Caki2 (cell line): ENCODE data around the gene CCM2. TPM values are rescaled to one million over a fixed set of nuclear protein-coding genes. Genes with fewer than 3 reads are reported as not detected.
"Not testable (repeated sequence)": the region's sequence is repeated elsewhere in the genome, so short reads cannot be mapped to it uniquely, and the experiment has no call there.

Source experiments
- DNase-seq: peaks from one replicate; pipeline ENCODE4 v3.0.0-alpha.2; 2015; ENCODE audit warnings: low read depth
- in situ Hi-C: cut with HindIII; loops from 2 replicates; pipeline ENCODE4 v1.10.0; 2016; ENCODE audit warnings: low sequenced_read_pairs, low pct_unique_long_range_greater_than_20kb, mixed read lengths
- total RNA-seq: library from RNA; depleted of rRNA; stranded (reverse); fragments of >200 nt; shearing (Covaris generic); gene quantifications from 2 replicates; pipeline ENCODE4 v1.2.3, GENCODE V29; 2014; ENCODE audit warnings: low replicate concordance

Gene CCM2
- total RNA-seq, 1 experiment from 2014 or later: 81.5 TPM

DNA sequence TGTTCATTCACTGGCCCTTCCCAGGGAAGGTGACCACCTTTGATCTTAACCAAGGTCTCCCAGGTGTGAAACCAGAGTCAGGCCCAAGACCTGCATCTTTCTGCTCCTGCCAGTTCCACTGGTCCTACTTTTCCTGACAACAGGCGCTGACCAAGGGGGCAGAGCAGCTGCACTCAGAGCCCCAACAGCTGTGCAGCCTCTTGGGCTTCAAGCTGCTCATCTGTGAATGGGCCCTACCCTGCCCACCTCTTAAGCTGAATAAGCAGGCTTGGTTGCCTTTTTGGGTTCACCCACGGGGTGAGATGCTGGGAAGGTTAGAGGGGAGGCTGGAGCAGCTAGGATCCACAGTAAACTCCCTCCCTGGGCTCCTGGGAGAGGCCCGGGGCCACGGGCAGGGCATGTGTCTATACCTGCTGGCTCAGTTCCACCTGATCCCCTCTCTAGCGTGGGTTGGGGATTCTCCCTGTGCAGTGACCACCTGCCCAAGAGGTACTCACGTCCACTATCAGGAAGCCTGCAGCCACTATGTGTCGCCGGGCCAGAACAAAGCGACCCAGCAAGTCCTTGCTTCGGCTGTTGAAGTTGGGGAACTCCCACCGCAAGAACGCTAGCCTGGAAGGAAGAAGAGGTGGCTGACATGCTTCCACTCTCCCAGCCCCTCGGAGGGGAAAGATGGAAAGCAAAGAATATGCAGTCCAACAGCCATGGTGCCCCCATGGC lies 100.9 kb downstream of the CCM2 start:
- no peak for DNase-seq
- in situ Hi-C loops: no loop called here

DNA sequence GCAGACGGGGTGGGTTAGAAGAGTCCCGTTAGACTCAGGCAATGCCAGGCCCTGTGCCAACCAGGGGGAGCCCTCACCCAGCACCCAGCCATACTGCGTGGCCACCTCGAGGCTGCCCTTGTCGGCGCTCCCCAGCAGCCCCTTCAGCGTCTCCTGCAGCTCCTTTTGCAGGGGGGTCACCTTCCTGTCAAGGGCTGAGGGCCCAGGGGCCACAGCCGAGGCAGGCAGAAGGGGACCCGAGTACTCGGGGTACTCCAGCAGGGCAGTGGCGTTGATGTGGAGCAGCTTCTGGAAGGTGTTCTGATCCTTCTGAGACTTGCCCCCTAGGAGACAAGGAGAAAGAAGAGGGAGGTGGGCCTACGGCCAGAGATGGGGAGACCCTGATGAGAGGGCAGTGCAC lies 101.7 kb downstream of the CCM2 start:
- in situ Hi-C loops: no loop called here

DNA sequence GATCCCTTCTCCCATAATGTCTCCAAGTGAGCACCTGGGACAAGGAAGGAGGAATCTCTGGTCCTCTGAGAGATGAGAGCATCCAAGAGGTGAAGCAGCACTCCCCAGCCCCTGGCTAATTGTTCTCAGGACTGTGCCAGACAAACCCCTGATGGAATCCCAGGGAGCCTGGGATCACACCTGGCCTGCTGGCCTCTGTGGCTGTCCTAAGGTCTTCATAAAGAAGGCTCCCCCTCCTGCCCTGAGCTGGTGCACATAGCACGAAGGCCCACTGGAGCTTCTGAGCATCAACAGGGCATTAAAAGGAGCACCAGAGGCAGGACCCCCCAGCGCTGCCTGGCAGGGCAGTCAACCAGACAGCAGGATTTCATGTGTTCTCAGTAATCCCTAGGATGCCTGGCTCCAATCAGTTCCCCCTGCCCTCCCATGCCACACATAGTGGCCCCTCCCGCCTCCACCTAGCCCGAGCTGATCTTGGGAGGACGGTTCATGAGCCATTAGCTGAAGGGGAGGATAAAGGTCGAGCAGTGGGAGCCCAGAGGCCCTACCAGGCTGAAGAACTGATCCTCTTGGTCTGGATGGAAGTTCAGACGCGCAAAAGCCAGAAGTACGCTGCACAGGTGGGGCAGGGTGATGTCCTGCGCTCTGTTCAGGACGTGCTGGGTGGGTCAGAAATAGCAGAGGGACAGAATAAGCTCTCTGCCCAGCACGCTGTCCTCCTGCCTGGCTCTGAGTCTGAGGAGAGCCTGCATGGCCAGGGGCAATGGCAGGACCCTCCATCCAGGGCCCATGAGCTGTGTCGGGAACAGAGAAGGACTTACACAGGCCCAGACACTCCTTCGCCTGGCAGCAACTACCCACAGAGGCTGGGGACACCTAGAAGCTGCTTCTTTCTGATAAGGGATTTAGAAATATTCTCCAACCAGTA lies 103.0 kb downstream of the CCM2 start:
- in situ Hi-C loops: no loop called here
- DNase-seq: no peak

More for the DNA sequence above, 101.7 kb downstream of the CCM2 start:
- no peak for DNase-seq

DNA sequence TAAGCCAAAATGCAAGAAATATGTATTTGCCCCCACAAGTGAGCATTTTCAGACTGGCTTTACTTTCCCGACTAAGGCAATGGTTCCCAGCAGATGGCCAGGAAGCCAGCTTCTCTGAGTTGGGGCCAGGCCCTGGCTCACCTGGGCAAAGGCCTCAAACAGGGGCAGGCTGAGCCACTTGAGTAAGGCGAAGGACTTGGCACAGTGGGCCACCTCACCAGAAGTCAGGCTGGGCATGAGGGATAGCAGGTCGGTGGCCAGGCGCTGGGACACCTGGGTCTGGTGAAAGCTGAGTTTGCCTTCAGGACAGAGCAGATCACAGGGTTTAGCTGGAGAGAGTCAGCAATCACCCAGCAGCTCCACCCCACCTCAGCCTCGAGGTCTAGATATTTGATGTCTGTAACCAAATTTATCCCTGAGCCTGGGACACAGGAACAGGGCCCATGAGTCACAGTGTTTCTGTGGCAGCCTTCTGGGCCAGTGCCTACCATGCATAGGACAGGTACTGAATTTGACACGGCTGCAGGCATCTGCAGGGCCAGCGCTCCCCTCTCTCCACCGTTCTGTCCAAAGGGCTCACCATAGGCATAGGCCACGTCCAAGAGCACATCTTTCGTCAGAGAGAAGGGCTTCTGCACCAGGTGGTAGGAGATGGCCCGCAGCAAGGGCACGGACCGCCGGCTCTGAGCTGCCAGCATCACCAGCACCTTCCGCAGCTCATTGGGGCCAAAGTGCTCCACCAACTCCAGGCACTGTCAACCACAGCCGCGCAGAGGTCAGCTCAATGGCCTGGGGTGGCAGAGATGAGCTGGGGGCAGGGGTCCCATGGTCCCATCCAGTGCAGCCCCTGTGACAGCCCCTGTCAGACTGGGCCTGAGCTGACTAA lies 104.2 kb downstream of the CCM2 start:
- DNase-seq: no peak
- in situ Hi-C loops: no loop called here

DNA sequence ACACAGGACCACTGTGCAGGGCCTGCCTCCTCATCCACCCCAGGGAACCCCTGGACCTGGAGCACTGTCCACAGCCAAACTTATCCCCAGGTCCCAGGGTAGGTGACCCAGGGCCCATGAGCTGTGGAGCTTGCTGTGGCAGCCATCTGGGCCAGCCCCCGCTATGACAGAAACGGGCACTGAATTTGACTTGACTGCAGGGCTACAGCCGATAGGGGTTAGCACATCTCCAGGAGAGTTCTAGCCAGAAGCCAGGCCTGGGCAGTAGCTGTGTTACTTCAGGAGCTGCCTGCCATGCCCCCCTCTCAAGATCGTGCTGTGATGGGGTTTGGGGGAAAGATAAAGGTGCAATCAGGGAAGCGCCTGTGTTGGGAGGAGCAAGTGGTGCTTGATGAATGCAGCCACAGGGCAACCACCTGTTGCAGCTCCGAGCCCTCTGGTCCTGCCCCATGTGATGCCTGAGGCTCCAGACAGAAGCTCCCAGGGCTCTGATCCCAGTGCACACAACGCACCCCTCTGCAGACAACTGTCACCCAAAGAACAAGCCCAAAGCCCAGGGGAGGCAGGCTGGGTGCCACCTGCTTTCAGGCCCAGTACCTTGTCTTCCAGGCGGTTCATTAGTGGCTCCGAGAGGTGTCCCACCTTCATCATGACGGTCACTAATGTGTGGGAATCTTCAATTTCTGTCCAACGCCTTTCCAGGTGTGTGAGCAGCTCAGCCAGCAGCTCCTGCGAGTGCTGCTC lies 105.0 kb downstream of the CCM2 start:
- in situ Hi-C loops: no loop called here
- DNase-seq: no peak

DNA sequence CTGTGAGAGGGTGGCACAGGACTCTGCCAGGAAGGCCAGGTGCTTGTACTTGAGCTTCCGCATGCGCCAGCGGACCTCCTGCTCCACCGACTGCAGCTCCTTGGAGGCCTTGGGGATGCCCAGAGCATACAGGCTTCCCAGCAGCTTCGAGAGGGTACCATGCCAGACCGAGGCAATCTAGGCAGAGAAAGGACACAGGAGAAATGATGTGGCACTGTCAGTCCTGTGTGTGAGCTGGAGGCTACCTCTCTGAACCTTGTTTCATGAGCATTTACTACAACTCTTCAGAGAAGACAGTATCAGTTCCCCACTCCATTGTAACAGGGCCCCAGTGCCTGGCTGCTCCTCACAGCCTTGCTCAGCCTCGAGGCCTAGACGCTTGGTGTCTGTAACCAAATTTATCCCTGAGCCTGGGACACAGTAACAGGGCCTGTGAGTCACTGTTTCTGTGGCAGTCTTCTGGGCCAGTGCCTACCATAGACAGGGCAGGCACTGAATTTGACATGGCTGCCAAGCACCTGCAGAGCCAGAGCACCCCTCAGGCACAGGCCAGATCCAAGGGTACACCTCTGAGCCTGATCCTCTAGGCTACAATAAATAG lies 105.7 kb downstream of the CCM2 start:
- no peak for DNase-seq
- in situ Hi-C loops: no loop called here

DNA sequence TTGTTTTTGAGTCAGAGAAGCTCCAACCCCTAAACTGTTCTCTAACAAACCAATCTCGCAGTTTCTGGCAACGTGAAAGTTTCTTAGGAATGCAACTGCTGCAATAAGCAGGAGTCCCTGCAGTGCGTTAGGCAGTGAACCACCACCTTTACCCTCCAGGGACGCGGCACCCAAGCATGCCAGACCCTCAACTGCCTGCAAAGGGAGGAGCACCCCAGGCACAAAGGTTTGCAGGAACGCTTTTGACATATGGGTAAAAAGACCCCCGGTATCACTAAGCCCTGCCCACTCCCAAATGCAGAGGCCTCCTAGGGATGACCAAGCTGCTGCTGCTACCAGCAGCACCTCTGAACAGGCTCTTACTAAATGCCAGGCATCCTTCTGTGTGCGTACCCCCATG lies 106.8 kb downstream of the CCM2 start:
- in situ Hi-C loops: no loop called here
- DNase-seq: no peak

DNA sequence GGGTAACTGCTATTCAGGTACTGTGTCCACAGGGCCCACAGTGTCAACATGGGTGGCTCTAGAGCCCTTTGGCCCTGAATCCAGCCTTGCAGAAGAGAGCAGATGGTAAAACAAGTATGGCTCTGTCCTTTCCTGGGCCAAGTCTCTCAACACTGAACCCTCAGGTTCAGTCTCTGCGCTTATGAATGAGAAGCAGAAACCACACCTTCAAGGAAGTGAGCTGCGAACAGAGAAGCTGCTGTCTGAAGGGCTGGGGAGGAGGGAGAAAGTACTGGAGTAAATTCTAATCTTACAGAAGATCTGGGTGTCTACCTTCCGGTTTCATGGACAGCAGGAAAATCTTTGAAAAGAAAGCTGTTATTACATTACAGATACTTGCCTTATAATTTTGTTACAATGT lies 107.4 kb downstream of the CCM2 start:
- in situ Hi-C loops: no loop called here

DNA sequence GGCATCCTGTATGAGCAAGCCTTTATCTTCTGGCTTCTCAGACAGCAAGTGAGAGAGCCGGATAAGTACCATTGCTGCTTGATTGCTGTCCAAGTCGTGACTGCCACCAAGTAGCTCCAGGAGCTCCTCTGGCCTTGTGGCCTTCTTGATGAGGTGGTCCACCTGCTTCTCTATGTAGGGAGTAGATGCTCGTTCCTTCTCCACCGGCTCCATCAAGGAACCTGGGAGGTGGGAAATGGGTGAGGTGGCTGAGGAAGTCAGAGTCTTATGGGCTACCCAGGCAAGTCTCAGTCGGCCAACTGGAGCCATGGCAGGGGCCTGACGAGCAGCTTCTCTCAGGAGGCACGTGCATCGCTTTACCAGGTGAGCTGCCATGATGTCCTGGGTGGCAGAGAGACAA lies 108.9 kb downstream of the CCM2 start:
- no peak for DNase-seq
- in situ Hi-C loops: no loop called here

More for the DNA sequence above, 107.4 kb downstream of the CCM2 start:
- no peak for DNase-seq

DNA sequence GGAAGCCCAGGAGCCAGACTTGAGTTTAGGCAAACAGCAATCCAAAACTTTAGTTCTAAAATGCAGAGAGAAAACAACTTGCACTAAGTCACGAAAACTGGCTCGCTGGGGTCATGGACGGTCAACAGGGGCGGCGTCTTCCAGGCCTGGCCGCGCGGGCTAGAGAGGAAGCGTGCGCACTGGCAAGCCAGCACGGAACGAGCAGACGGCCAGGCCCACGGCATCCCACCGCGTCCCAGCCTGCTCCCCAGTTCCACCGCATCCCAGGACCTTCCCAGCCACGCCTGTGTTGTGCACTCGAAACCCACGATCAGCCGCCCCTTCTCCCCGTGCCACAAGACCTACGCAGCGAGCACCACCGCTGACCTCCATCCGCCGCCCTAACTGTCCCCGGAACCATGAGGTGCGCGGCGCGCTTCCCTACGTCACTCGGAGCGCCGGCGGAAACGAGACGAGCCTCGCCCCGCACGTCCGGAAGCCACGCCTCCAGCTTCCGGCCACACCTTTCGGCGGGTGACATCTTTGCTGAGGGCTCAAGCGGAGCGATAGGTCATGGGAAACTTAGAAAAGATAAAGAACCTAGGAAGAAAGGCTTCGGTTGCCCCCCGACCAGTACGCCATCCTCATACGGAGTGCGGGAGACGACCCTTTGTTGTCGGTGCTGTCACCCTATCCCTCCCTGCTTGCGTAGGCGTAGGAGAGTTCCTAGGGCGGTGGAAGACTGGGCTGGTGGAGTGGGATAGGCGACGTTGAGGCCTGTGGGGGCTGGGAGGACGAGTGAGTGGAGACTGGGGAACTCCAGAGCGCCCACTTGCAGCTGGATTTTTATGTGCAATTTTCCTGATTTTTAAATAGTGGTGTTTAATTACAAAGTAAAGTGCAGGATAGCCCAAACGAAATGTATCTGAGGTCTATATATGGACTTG lies 111.6 kb downstream of the CCM2 start, which contains the start of gene TBRG4:
TBRG4 (minus strand) TSS at position 400 of the 926 bp plus-strand sequence. CDS start 2,460 bp downstream, outside the sequence.
- peak; percentile 97 for DNase-seq
- in situ Hi-C loops: no loop called here

DNA sequence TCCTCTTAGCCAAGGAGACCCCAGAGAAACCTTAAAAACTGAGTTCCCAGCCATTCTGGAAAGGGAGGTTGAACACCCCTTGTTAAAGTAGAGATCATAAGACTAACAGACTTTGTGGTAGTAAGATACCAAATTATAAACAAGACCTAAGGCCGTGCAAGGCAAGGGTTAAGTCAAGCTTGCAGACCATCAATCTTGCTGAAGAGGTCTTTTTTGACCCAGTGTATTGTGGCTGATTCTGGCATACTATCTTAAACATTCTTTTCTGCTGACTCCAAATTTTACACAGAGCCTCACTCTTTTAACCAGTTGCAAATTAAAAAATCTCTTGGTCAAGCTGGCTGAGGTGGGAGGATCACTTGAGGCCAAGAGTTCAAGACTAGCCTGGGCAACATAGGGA lies 112.6 kb downstream of the CCM2 start:
- no peak for DNase-seq
- in situ Hi-C loops: no loop called here

DNA sequence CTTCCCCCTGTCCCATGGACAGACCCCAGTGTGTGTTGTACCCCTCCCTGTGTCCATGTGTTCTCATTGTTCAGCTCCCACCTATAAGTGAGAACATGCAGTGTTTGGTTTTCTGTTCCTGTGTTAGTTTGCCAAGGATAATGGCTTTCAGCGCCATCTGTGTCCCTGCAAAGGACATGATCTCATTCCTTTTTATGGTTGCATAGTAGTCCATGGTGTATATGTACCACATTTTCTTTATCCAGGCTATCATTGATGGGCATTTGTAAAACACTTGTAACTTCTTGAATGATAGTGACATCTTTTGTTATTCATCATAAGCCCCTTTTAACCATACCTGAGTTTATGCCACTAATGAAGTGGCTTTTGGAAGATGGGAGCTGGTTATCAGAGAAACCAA lies 114.3 kb downstream of the CCM2 start:
- DNase-seq, in situ Hi-C loops: not testable (repeated sequence)

DNA sequence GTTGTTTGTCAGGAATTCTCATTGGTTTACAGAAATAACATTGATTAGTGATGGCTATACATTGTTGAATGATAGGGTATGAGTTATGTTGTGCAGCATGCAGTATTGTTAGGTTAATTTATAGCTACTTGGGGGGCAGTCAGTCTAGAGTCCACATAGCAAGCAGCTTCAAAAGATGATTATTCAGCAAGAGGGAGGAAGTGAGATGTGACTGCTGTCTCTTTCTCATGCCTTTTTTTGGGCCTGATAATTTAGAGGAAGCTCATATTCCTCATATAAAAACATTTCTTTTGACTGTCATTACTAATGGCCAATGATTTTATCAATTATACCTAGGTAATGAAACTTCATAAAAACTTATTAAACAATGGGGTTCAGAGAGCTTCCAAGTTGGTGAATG lies 114.9 kb downstream of the CCM2 start:
- DNase-seq: no peak
- in situ Hi-C loops: no loop called here

DNA sequence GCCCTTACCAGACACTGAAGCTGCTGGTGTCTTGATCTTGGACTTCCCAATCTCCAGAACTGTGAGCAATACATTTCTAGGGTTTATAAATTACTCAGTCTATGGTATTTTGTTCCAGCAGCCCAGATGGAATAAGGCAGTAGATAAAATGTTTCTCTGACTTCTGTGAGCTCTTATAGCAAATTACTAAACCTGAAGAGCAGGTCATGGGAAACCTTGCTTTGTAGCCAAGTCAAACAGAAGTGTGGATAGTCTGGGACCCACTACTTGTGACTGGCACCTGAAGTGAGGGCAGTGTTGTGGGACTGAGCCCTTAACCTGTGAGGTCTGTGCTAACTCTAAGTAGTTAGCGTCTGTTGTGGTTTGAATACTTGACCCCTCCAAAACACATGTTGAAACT lies 116.0 kb downstream of the CCM2 start:
- in situ Hi-C loops: no loop called here
- no peak for DNase-seq

DNA sequence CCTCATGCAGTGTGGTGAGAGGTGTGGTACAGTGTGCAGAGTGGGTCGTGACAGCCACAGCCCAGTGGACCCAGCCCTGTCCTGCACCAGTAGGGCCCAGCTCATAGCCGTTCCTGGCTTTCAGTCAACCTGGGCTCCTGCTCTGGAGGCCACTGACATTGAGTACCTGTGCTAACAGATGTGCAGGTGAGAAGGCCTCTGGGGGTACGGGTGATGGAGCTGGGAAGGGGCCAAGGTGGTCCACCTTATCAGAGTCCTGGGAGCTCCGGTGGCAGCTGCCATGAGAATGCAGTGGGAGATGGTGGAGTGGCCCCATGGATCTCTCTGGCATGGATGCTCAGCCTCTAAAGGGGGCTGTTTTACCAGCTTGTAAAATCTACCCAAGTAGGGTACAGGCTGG lies 117.6 kb downstream of the CCM2 start:
- in situ Hi-C loops: no loop called here
- DNase-seq: no peak

DNA sequence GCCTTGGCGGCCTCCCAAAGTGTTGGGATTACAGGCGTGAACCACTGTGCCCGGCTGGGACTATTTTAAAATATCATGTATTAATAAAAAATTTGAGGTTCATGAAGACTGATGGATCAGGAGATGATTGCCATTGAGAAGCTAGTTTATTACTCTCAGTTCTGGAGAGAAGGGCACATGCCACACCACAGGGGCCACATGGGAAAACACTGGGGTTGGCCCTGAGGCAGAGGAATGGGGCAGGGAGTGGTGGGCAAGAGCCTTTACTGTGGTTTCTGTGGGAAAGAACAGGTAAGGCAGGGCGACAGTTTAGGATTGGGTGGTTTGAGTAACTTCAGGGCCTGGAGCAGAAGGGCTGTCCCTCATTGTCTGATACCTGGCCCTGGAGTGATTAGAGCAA lies 118.3 kb downstream of the CCM2 start:
- no peak for DNase-seq
- in situ Hi-C loops: no loop called here
